ENCODE measurements around the gene POU2AF2. TPM values are rescaled to one million over a fixed set of nuclear protein-coding genes. Genes with fewer than 3 reads are reported as not detected.

The POU2AF2 gene
- total and polyA plus RNA-seq, 2 of the 8 experiments (the other 6 are each of a cell fraction or from before 2014, with no cell fraction given) = not detected

- TF ChIP-seq CTBP2 (IDR thresholded peaks at IDR 0.05; ENCODE audit: borderline replicate concordance, insufficient read depth, insufficient read length, low read length) = no peak
- TF ChIP-seq E2F6 (IDR thresholded peaks at IDR 0.05) = no peak
- TF ChIP-seq HDAC6 (IDR thresholded peaks at IDR 0.05; ENCODE audit: low read depth, low read length) = no peak
- TF ChIP-seq TAF1 (IDR thresholded peaks at IDR 0.05; ENCODE audit: low read depth, low read length) = no peak
- no peak for TF ChIP-seq TAF7 (optimal IDR thresholded peaks at IDR 0.05; ENCODE audit: borderline replicate concordance, low read depth, low read length)
These were observed 23.8 kb downstream of the POU2AF2 start (continued) for GRCh38 chr11:111269146-111269868.

All from H1 (cell line).